HFF-Myc (cell line): Measurements from ENCODE around the gene KIRREL3.

Experiments used
- DNase-seq: peaks from one replicate; pipeline ENCODE4 v3.0.0-alpha.2; 2011; ENCODE audit warnings: low read depth; ENCODE audit errors: extremely low read depth
- H3K4me3 ChIP-seq: replicated peaks from 2 replicates; pipeline ENCODE4 v1.5.1; 2011; ENCODE audit warnings: low read depth, mild to moderate bottlenecking, control low read depth, low read length
- CTCF ChIP-seq: IDR thresholded peaks from 2 replicates; pipeline ENCODE4 v1.5.1; 2012; ENCODE audit warnings: mild to moderate bottlenecking, low read depth, low read length, control low read depth; ENCODE audit errors: missing control alignments

The KIRREL3 gene

GRCh38 chr11:127018683-127019279 is 18.2 kb upstream of the KIRREL3 start:
- no peak overlapping the region for H3K4me3 ChIP-seq
- TF ChIP-seq CTCF = no peak
- no peak for DNase-seq

- peak; percentile 55 for TF ChIP-seq CTCF
- H3K4me3 ChIP-seq = no peak overlapping the region
- peak; percentile 53 for DNase-seq
These were observed 16.9 kb upstream of the KIRREL3 start for GRCh38 chr11:127017482-127017881.

GRCh38 chr11:127013550-127013949 is 13.0 kb upstream of the KIRREL3 start:
- no peak for DNase-seq
- H3K4me3 ChIP-seq = no peak overlapping the region
- TF ChIP-seq CTCF = no peak

GRCh38 chr11:127006311-127006710 is 5.7 kb upstream of the KIRREL3 start:
- no peak overlapping the region for H3K4me3 ChIP-seq
- TF ChIP-seq CTCF = no peak
- DNase-seq = no peak

- DNase-seq = no peak
- H3K4me3 ChIP-seq = peak overlapping the region; percentile 34
- TF ChIP-seq CTCF = peak; percentile 28
These were observed 2.9 kb upstream of the KIRREL3 start for GRCh38 chr11:127003260-127003981.

GRCh38 chr11:127002669-127003259 is 2.2 kb upstream of the KIRREL3 start:
- no peak for DNase-seq
- peak overlapping the region; percentile 34 for H3K4me3 ChIP-seq
- no peak for TF ChIP-seq CTCF
